GM18511 (cell line): ENCODE data around the gene ZBTB12.
A peak's percentile ranks its signal among the peaks of the same experiment; 100 is the strongest.
"Not testable (repeated sequence)": the region's sequence is repeated elsewhere in the genome, so short reads cannot be mapped to it uniquely, and the experiment has no call there.

Source experiments
- ATAC-seq: cut with Tn5 transposase; IDR thresholded peaks from one replicate; pipeline ENCODE4 v1.9.1; 2021; ENCODE audit warnings: mild to moderate bottlenecking, moderate library complexity; ENCODE audit not compliant: unreplicated experiment

Gene ZBTB12

GRCh38 chr6:31901953-31902643 is at the start of gene ZBTB12:
Gene ZBTB12 (minus strand): TSS chr6:31902086. CDS start chr6:31901305, 781 bp downstream.
- ATAC-seq: peak; percentile 43

GRCh38 chr6:31949926-31950548 is 48.2 kb upstream of the ZBTB12 start:
- ATAC-seq: no peak

- no peak for ATAC-seq
Observed at GRCh38 chr6:31948753-31949413, 47.0 kb upstream of the ZBTB12 start.

GRCh38 chr6:31948306-31948705 is 46.4 kb upstream of the ZBTB12 start:
- no peak for ATAC-seq

- no peak for ATAC-seq
Observed at GRCh38 chr6:31947864-31948263, 46.0 kb upstream of the ZBTB12 start.

GRCh38 chr6:31947070-31947675 is 45.3 kb upstream of the ZBTB12 start:
- ATAC-seq: no peak

- no peak for ATAC-seq
Observed at GRCh38 chr6:31946370-31946885, 44.5 kb upstream of the ZBTB12 start.

- ATAC-seq: no peak
Observed at GRCh38 chr6:31945507-31946369, 43.9 kb upstream of the ZBTB12 start, which contains the start of gene CFB. Gene CFB (plus strand): TSS chr6:31946095. CDS start chr6:31946222, 127 bp downstream.

GRCh38 chr6:31945154-31945506 is 43.2 kb upstream of the ZBTB12 start:
- no peak for ATAC-seq

- no peak for ATAC-seq
Observed at GRCh38 chr6:31943742-31944141, 41.9 kb upstream of the ZBTB12 start.

GRCh38 chr6:31940256-31940664 is 38.4 kb upstream of the ZBTB12 start:
- no peak for ATAC-seq

- no peak for ATAC-seq
Observed at GRCh38 chr6:31935823-31936222, 33.9 kb upstream of the ZBTB12 start.

- no peak for ATAC-seq
Observed at GRCh38 chr6:31935021-31935420, 33.1 kb upstream of the ZBTB12 start.

- ATAC-seq: no peak
Observed at GRCh38 chr6:31933537-31933936, 31.7 kb upstream of the ZBTB12 start.

- ATAC-seq: not testable (repeated sequence)
Observed at GRCh38 chr6:31932137-31932536, 30.3 kb upstream of the ZBTB12 start.

- no peak for ATAC-seq
Observed at GRCh38 chr6:31930962-31931361, 29.1 kb upstream of the ZBTB12 start.

- no peak for ATAC-seq
Observed at GRCh38 chr6:31928672-31928939, 26.7 kb upstream of the ZBTB12 start.

- no peak for ATAC-seq
Observed at GRCh38 chr6:31927863-31928671, 26.2 kb upstream of the ZBTB12 start.

- no peak for ATAC-seq
Observed at GRCh38 chr6:31927242-31927862, 25.5 kb upstream of the ZBTB12 start, which contains the start of gene C2. Gene C2 (plus strand): TSS chr6:31927717. CDS start chr6:31927753, 36 bp downstream.
